Trophoblast cell (in vitro differentiated cells and primary cell): ENCODE results near the gene ROR1.

Experiments used
- DNase-seq, 2 donors: peaks; one replicate each; pipeline ENCODE4 v3.0.0-alpha.2; 2016
- H2AFZ ChIP-seq: 2 replicates; pipeline ENCODE4 v1.6.1; 2013; ENCODE audit warnings: low read length, moderate library complexity, mild to moderate bottlenecking; ENCODE audit not compliant: insufficient read depth, poor library complexity
- H2AK5ac ChIP-seq: 2 replicates; pipeline ENCODE4 v1.6.1; 2013; ENCODE audit warnings: mild to moderate bottlenecking, low read length
- H2BK120ac ChIP-seq: 2 replicates; pipeline ENCODE4 v1.6.1; 2013; ENCODE audit warnings: low read length, mild to moderate bottlenecking, moderate library complexity; ENCODE audit not compliant: insufficient read depth, poor library complexity
- H2BK12ac ChIP-seq: 2 replicates; pipeline ENCODE4 v1.6.1; 2013; ENCODE audit warnings: mild to moderate bottlenecking, low read length, moderate library complexity
- H2BK5ac ChIP-seq: 2 replicates; pipeline ENCODE4 v1.6.1; 2013; ENCODE audit warnings: low read length, low read depth, moderate library complexity, mild to moderate bottlenecking; ENCODE audit not compliant: poor library complexity
- H3K14ac ChIP-seq: 2 replicates; pipeline ENCODE4 v1.6.1; 2013; ENCODE audit warnings: mild to moderate bottlenecking, low read length
- H3K18ac ChIP-seq: 2 replicates; pipeline ENCODE4 v1.6.1; 2013; ENCODE audit warnings: mild to moderate bottlenecking, low read length
- H3K23ac ChIP-seq: 2 replicates; pipeline ENCODE4 v1.6.1; 2013; ENCODE audit warnings: low read length
- H3K27ac ChIP-seq: 2 replicates; pipeline ENCODE4 v1.5.1; 2013; ENCODE audit warnings: low read depth, mild to moderate bottlenecking, inconsistent platforms, low read length, moderate library complexity
- H3K27me3 ChIP-seq: 2 replicates; pipeline ENCODE4 v1.6.1; 2013; ENCODE audit warnings: inconsistent platforms, mild to moderate bottlenecking, low read length, moderate library complexity; ENCODE audit not compliant: insufficient read depth
- H3K36me3 ChIP-seq, 2 experiments: 1 replicate in 1 of 2; 2 replicates in 1 of 2; pipeline ENCODE4 v1.6.1; 2013; ENCODE audit warnings: low read length in 2 of 2, mild to moderate bottlenecking in 2 of 2, moderate library complexity in 1 of 2; ENCODE audit not compliant: insufficient read depth in 2 of 2, control insufficient read depth in 1 of 2
- H3K4ac ChIP-seq: 2 replicates; pipeline ENCODE4 v1.6.1; 2013; ENCODE audit warnings: low read depth, mild to moderate bottlenecking, low read length, moderate library complexity
- H3K4me1 ChIP-seq, 2 experiments: 1 replicate in 1 of 2; 2 replicates in 1 of 2; pipeline ENCODE4 v1.6.1; 2013; ENCODE audit warnings: low read length in 2 of 2, mild to moderate bottlenecking in 2 of 2, moderate library complexity in 1 of 2; ENCODE audit not compliant: insufficient read depth in 2 of 2, control insufficient read depth in 1 of 2
- H3K4me2 ChIP-seq: 2 replicates; pipeline ENCODE4 v1.6.1; 2013; ENCODE audit warnings: inconsistent platforms, mild to moderate bottlenecking, low read length, moderate library complexity
- H3K4me3 ChIP-seq: 2 replicates; pipeline ENCODE4 v1.5.1; 2013; ENCODE audit warnings: mild to moderate bottlenecking, low read depth, low read length, inconsistent platforms
- H3K79me1 ChIP-seq: one replicate; pipeline ENCODE4 v1.6.1; 2013; ENCODE audit warnings: low read length
- H3K79me2 ChIP-seq: 2 replicates; pipeline ENCODE4 v1.6.1; 2013; ENCODE audit warnings: low read length, mild to moderate bottlenecking; ENCODE audit not compliant: control insufficient read depth, insufficient read depth, poor library complexity
- H3K9ac ChIP-seq: 2 replicates; pipeline ENCODE4 v1.6.1; 2013; ENCODE audit warnings: mild to moderate bottlenecking, low read length
- H3K9me3 ChIP-seq: 2 replicates; pipeline ENCODE4 v1.6.1; 2013; ENCODE audit warnings: low read depth, mild to moderate bottlenecking, control low read depth, inconsistent platforms, low read length; ENCODE audit not compliant: insufficient read depth
- H4K12ac ChIP-seq: 2 replicates; pipeline ENCODE4 v1.6.1; 2013; ENCODE audit warnings: low read depth, mild to moderate bottlenecking, low read length, moderate library complexity
- H4K8ac ChIP-seq: 2 replicates; pipeline ENCODE4 v1.6.1; 2013; ENCODE audit warnings: low read depth, mild to moderate bottlenecking, low read length, moderate library complexity
- H4K91ac ChIP-seq: one replicate; pipeline ENCODE4 v1.6.1; 2013; ENCODE audit warnings: low read depth, mild to moderate bottlenecking, low read length, moderate library complexity
- WGBS: extraction: QIAGEN DNeasy Blood & Tissue Kit; methylation state at CpG from one replicate; pipeline ENCODE4 v1.1.7; 2013; ENCODE audit warnings: missing lambda C conversion rate; ENCODE audit not compliant: insufficient read length, insufficient coverage; ENCODE audit errors: extremely low coverage; 5-methylcytosine and 5-hydroxymethylcytosine counted together

The ROR1 gene

DNA sequence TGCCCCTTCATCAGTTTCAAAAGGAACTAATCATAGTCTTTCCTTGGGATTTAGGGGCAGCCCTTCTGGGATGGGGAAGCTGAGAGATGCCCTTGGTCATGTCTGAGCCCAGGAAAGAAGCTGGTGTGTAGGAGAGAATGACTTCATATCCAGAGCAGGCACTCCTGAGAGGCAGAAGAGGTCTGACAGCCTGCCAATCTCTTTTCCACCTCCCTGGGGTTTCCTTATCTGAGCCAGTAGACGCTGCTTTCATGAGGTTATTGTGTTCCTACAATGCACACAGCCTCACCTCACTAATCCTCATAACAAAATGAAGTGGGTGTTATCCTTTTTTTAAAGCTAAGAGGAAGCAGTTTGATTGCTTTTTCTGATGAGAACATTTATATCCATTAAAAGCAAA lies 14.1 kb downstream of the ROR1 start:
- Histone ChIP-seq H3K9me3 (peaks cover 2% of the 10 kb centered on the region), H3K79me2 (no peaks in the 10 kb centered on the region), H3K27ac (no peak overlapping the region), H3K27me3 (no peaks in the 10 kb centered on the region), H3K9ac (no peak overlapping the region), H3K18ac (no peak overlapping the region), H3K4ac (peak overlapping the region; percentile 22), H2BK5ac (no peak overlapping the region), H3K4me2 (no peak overlapping the region), H2BK12ac (no peak overlapping the region), H2BK120ac (no peak overlapping the region), H3K4me3 (no peak overlapping the region), H3K36me3 (peaks cover 0 to 6% of the 10 kb centered on the region in 2 experiments), H3K4me1 (peaks cover 0 to 7% of the 10 kb centered on the region in 2 experiments), H4K12ac (no peak overlapping the region), H2AK5ac (no peak overlapping the region), H3K14ac (no peak overlapping the region), H3K79me1 (no peaks in the 10 kb centered on the region), H3K23ac (no peak overlapping the region), H4K8ac (no peak overlapping the region), H4K91ac (no peak overlapping the region), H2AFZ (no peak overlapping the region)
- DNase-seq, result no peak
- WGBS, result no CpG with 5 or more reads among the region's 1 CpG

GRCh38 chr1:63789856-63790605 lies 16.2 kb downstream of the ROR1 start:
- no peak overlapping the region for H3K23ac ChIP-seq
- H4K12ac ChIP-seq, result no peak overlapping the region
- no peak for DNase-seq
- H3K4me2 ChIP-seq, result no peak overlapping the region
- peaks cover 2% of the 10 kb centered on the region for H3K9me3 ChIP-seq
- no peak overlapping the region for H3K27ac ChIP-seq
- H3K79me2 ChIP-seq, result peaks cover 2% of the 10 kb centered on the region
- no peak overlapping the region for H2AK5ac ChIP-seq
- no peak overlapping the region for H4K8ac ChIP-seq
- no peak overlapping the region for H3K9ac ChIP-seq
- no peak overlapping the region for H2BK120ac ChIP-seq
- no CpG with 5 or more reads among the region's 4 CpGs for WGBS
- no peak overlapping the region for H3K14ac ChIP-seq
- peaks cover 4 to 9% of the 10 kb centered on the region in 2 experiments for H3K36me3 ChIP-seq
- H2BK12ac ChIP-seq, result no peak overlapping the region
- peaks cover 8% of the 10 kb centered on the region in 2 experiments for H3K4me1 ChIP-seq
- no peak overlapping the region for H3K4ac ChIP-seq
- H2BK5ac ChIP-seq, result no peak overlapping the region
- no peaks in the 10 kb centered on the region for H3K79me1 ChIP-seq
- H3K4me3 ChIP-seq, result no peak overlapping the region
- H3K18ac ChIP-seq, result no peak overlapping the region
- H2AFZ ChIP-seq, result no peak overlapping the region
- no peaks in the 10 kb centered on the region for H3K27me3 ChIP-seq
- H4K91ac ChIP-seq, result no peak overlapping the region

DNA sequence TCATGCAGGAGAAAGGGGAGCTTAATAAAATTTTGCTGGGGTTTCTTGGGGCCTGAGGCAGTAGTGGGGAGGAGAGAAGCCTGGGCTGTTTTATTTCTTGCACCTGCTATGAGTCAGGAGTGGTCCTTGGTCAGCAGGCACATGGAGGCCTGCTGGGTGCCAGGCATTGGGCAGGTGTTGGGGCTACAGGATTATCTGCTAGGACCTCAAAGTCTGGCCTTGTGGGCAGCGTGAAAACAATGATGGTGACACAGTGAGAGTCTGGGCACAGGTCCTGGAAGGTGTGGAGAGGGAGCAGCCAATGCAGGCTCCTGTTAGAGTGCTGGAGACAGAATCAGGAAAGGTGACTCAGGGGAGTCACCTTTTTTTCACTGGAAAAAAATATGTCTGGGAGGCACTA lies 17.2 kb downstream of the ROR1 start:
- no peak overlapping the region for H2BK120ac ChIP-seq
- H4K91ac ChIP-seq, result no peak overlapping the region
- no peak overlapping the region for H3K4me2 ChIP-seq
- H4K12ac ChIP-seq, result no peak overlapping the region
- peaks cover 8% of the 10 kb centered on the region in 2 experiments for H3K4me1 ChIP-seq
- H2AFZ ChIP-seq, result no peak overlapping the region
- H2AK5ac ChIP-seq, result no peak overlapping the region
- H2BK5ac ChIP-seq, result no peak overlapping the region
- H3K18ac ChIP-seq, result no peak overlapping the region
- H3K79me1 ChIP-seq, result no peaks in the 10 kb centered on the region
- no peak overlapping the region for H2BK12ac ChIP-seq
- no peaks in the 10 kb centered on the region for H3K9me3 ChIP-seq
- DNase-seq, result no peak
- H3K14ac ChIP-seq, result no peak overlapping the region
- no peak overlapping the region for H3K27ac ChIP-seq
- no peak overlapping the region for H3K9ac ChIP-seq
- no peak overlapping the region for H3K23ac ChIP-seq
- H4K8ac ChIP-seq, result no peak overlapping the region
- no peak overlapping the region for H3K4ac ChIP-seq
- H3K4me3 ChIP-seq, result no peak overlapping the region
- no peaks in the 10 kb centered on the region for H3K27me3 ChIP-seq
- no CpG with 5 or more reads among the region's 1 CpG for WGBS
- H3K79me2 ChIP-seq, result peaks cover 2% of the 10 kb centered on the region
- peaks cover 4 to 9% of the 10 kb centered on the region in 2 experiments for H3K36me3 ChIP-seq

GRCh38 chr1:63792152-63792551 lies 18.3 kb downstream of the ROR1 start:
- no peak overlapping the region for H3K18ac ChIP-seq
- no peak overlapping the region for H3K14ac ChIP-seq
- no peak overlapping the region for H3K4me2 ChIP-seq
- H3K4me1 ChIP-seq, result peaks cover 8% of the 10 kb centered on the region in 2 experiments
- no peak overlapping the region for H3K9ac ChIP-seq
- H3K27ac ChIP-seq, result no peak overlapping the region
- H3K4me3 ChIP-seq, result no peak overlapping the region
- no peak overlapping the region for H2BK120ac ChIP-seq
- H2AFZ ChIP-seq, result no peak overlapping the region
- WGBS, result no CpG with 5 or more reads among the region's 4 CpGs
- DNase-seq, result no peak
- no peak overlapping the region for H2AK5ac ChIP-seq
- H4K8ac ChIP-seq, result no peak overlapping the region
- peaks cover 4 to 9% of the 10 kb centered on the region in 2 experiments for H3K36me3 ChIP-seq
- no peak overlapping the region for H2BK12ac ChIP-seq
- no peaks in the 10 kb centered on the region for H3K9me3 ChIP-seq
- no peak overlapping the region for H4K12ac ChIP-seq
- no peak overlapping the region for H4K91ac ChIP-seq
- no peaks in the 10 kb centered on the region for H3K79me1 ChIP-seq
- no peak overlapping the region for H3K4ac ChIP-seq
- H3K79me2 ChIP-seq, result peaks cover 2% of the 10 kb centered on the region
- no peak overlapping the region for H3K23ac ChIP-seq
- H3K27me3 ChIP-seq, result no peaks in the 10 kb centered on the region
- H2BK5ac ChIP-seq, result no peak overlapping the region
